Gastrocnemius medialis (tissue), 4 donors: ENCODE data around the gene TCHHL1. TPM values are rescaled to one million over a fixed set of nuclear protein-coding genes. Genes with fewer than 3 reads are reported as not detected.

Experiments used
- ATAC-seq, 2 donors: fragments of 150-250 bp; one replicate each; pipeline ENCODE4 v1.9.1; 2016
- DNase-seq, 2 donors: peaks; one replicate each; pipeline ENCODE4 v3.0.0-alpha.2; 2019
- H3K27ac ChIP-seq, 4 donors: fragments of 200-600 bp; sonication (generic); 1 replicate in 1 of 4; 2 replicates in 3 of 4; pipeline ENCODE4 v1.5.1; 2016 to 2018; ENCODE audit warnings: mild to moderate bottlenecking in 2 of 4, moderate library complexity in 1 of 4
- H3K27me3 ChIP-seq, 3 donors: fragments of 200-600 bp; sonication (generic) in 2 of 3; 1 replicate in 1 of 3; 2 replicates in 2 of 3; pipeline versions ENCODE4 v1.5.1 to v1.6.0; 2016 to 2019; ENCODE audit warnings: mild to moderate bottlenecking in 1 of 3, moderate library complexity in 1 of 3
- H3K36me3 ChIP-seq, 2 donors: fragments of 200-600 bp; sonication (generic) in 1 of 2; one replicate each; pipeline ENCODE4 v1.5.1; 2017 to 2018
- H3K4me1 ChIP-seq, 2 donors: fragments of 200-600 bp; sonication (generic) in 1 of 2; one replicate each; pipeline ENCODE4 v1.5.1; 2016 to 2017; ENCODE audit warnings: mild to moderate bottlenecking in 2 of 2
- H3K4me3 ChIP-seq, 4 donors: fragments of 200-600 bp; sonication (generic) in 3 of 4; 1 replicate in 1 of 4; 2 replicates in 3 of 4; pipeline ENCODE4 v1.5.1; 2016 to 2019; ENCODE audit warnings: mild to moderate bottlenecking in 2 of 4
- H3K9me3 ChIP-seq, 3 donors: fragments of 200-600 bp; sonication (generic) in 2 of 3; 1 replicate in 1 of 3; 2 replicates in 2 of 3; pipeline ENCODE4 v1.5.1; 2016 to 2019
- CTCF ChIP-seq, 5 experiments: fragments of 450-650 bp in 3 of 5; fragments of 200-600 bp in 2 of 5; sonication (generic) in 2 of 5; IDR thresholded peaks in 4 of 5; conservative IDR thresholded peaks in 1 of 5; 1 replicate in 4 of 5; 2 replicates in 1 of 5; pipeline ENCODE4 v1.5.1; 2016 to 2019; ENCODE audit warnings: antibody characterized with exemption in 5 of 5, mild to moderate bottlenecking in 3 of 5, moderate library complexity in 3 of 5
- POLR2A ChIP-seq, 2 donors: fragments of 450-650 bp; IDR thresholded peaks; one replicate each; pipeline ENCODE4 v1.6.1; 2017; ENCODE audit warnings: antibody characterized with exemption in 2 of 2, mild to moderate bottlenecking in 2 of 2, moderate library complexity in 2 of 2
- in situ Hi-C, 4 donors: fragments of 200-750 bp; cut with MboI; loops; one replicate each; pipeline versions ENCODE4 v1.15.0 to v1.8.0; 2017; ENCODE audit warnings: low sequenced_read_pairs in 4 of 4
- intact Hi-C: fragments of 100-400 bp; cut with DNase I; formaldehyde crosslinking; loops from one replicate; pipeline ENCODE4 v1.15.1; 2023; ENCODE audit warnings: low total_unique reads
- total RNA-seq, 4 donors: library from RNA; depleted of rRNA; stranded (reverse); fragments of >200 nt; gene quantifications; one replicate each; pipeline versions ENCODE4 v1.1.0 to v1.2.3, GENCODE V29; 2016

TCHHL1 gene
- total RNA-seq, 4 donors from 2014 or later: not detected

- peak overlapping the region in 3 of 4 donors; percentile 47 to 52 (median 48) for H3K4me3 ChIP-seq
- intact Hi-C loops (no loop called here), in situ Hi-C loops (no loop called here)
- ATAC-seq (no peak), DNase-seq (no peak)
- H3K4me1 ChIP-seq: peaks cover 5 to 14% of the 10 kb centered on the region in 2 donors
- peaks cover 77 to 81% (median 79%) of the 10 kb centered on the region in 3 donors for H3K27me3 ChIP-seq
- TF ChIP-seq CTCF (IDR thresholded peaks at IDR 0.05 in 4 of 5, conservative IDR thresholded peaks at IDR 0.05 in 1 of 5) (no peak), POLR2A (IDR thresholded peaks at IDR 0.05) (no peak)
- no peaks in the 10 kb centered on the region for H3K36me3 ChIP-seq
- H3K9me3 ChIP-seq: peaks cover 0 to 12% (median 0%) of the 10 kb centered on the region in 3 donors
- no peak overlapping the region for H3K27ac ChIP-seq
These were observed 23.4 kb upstream of the TCHHL1 start for GRCh38 chr1:152112101-152112884.

- H3K27me3 ChIP-seq: peaks cover 80 to 88% (median 87%) of the 10 kb centered on the region in 3 donors
- H3K4me3 ChIP-seq: peak overlapping the region in 3 of 4 donors; percentile 47 to 52 (median 48)
- ATAC-seq: no peak
- no peak for DNase-seq
- in situ Hi-C loops: no loop called here
- H3K9me3 ChIP-seq: peaks cover 0 to 12% (median 0%) of the 10 kb centered on the region in 3 donors
- H3K27ac ChIP-seq: no peak overlapping the region
- no peaks in the 10 kb centered on the region for H3K36me3 ChIP-seq
- no peak for TF ChIP-seq CTCF (IDR thresholded peaks at IDR 0.05 in 4 of 5, conservative IDR thresholded peaks at IDR 0.05 in 1 of 5)
- no peak for TF ChIP-seq POLR2A (IDR thresholded peaks at IDR 0.05)
- H3K4me1 ChIP-seq: peaks cover 5 to 14% of the 10 kb centered on the region in 2 donors
- intact Hi-C loops: no loop called here
These were observed 22.7 kb upstream of the TCHHL1 start for GRCh38 chr1:152111515-152111968.

GRCh38 chr1:152110860-152111514, 22.1 kb upstream of the TCHHL1 start:
- no peak for ATAC-seq
- TF ChIP-seq POLR2A (IDR thresholded peaks at IDR 0.05) (no peak), CTCF (IDR thresholded peaks at IDR 0.05 in 4 of 5, conservative IDR thresholded peaks at IDR 0.05 in 1 of 5) (no peak)
- H3K4me3 ChIP-seq: peak overlapping the region; percentile 36 to 52 (median 48)
- peaks cover 84 to 92% (median 91%) of the 10 kb centered on the region in 3 donors for H3K27me3 ChIP-seq
- H3K9me3 ChIP-seq: peaks cover 0 to 12% (median 0%) of the 10 kb centered on the region in 3 donors
- H3K27ac ChIP-seq: no peak overlapping the region
- DNase-seq: no peak
- no peaks in the 10 kb centered on the region for H3K36me3 ChIP-seq
- intact Hi-C loops (no loop called here), in situ Hi-C loops (no loop called here)
- peaks cover 5 to 14% of the 10 kb centered on the region in 2 donors for H3K4me1 ChIP-seq

- ATAC-seq (no peak), DNase-seq (no peak)
- intact Hi-C loops: no loop called here
- in situ Hi-C loops: no loop called here
- H3K27ac ChIP-seq: no peak overlapping the region
- H3K4me1 ChIP-seq: peaks cover 5 to 14% of the 10 kb centered on the region in 2 donors
- H3K9me3 ChIP-seq: peaks cover 0 to 12% (median 0%) of the 10 kb centered on the region in 3 donors
- H3K27me3 ChIP-seq: peaks cover 87 to 92% (median 87%) of the 10 kb centered on the region in 3 donors
- TF ChIP-seq POLR2A (IDR thresholded peaks at IDR 0.05): no peak
- TF ChIP-seq CTCF (IDR thresholded peaks at IDR 0.05 in 4 of 5, conservative IDR thresholded peaks at IDR 0.05 in 1 of 5): no peak
- no peaks in the 10 kb centered on the region for H3K36me3 ChIP-seq
- peak overlapping the region; percentile 36 to 52 (median 48) for H3K4me3 ChIP-seq
These were observed 21.5 kb upstream of the TCHHL1 start for GRCh38 chr1:152110365-152110859.
